Endothelial cell of umbilical vein (primary cell): ENCODE measurements around the gene TBC1D21. TPM values are rescaled to one million over a fixed set of nuclear protein-coding genes. Genes with fewer than 3 reads are reported as not detected.

Experiments used
- BruUV-seq: library from RNA; stranded (reverse); fragments of 400-500 nt; replicated peaks from 2 replicates; lab custom pipeline; 2021; lab: Mats Ljungman, UMichigan
- CTCF ChIA-PET: fragments of 300-600, 350-600 bp; sonication (Branson Sonifier 250); formaldehyde crosslinking; loops from one replicate; lab custom pipeline; 2021; ENCODE audit warnings: antibody characterized with exemption, inconsistent platforms; lab: Charles Lee
- POLR2A ChIA-PET: fragments of 300-600, 350-600 bp; sonication (Branson Sonifier 250); formaldehyde crosslinking; loops from one replicate; lab custom pipeline; 2021; ENCODE audit warnings: antibody characterized with exemption, inconsistent platforms; lab: Charles Lee
- DNase-seq: peaks from one replicate; pipeline ENCODE4 v3.0.0-alpha.2; 2011; ENCODE audit warnings: low read depth, low spot score
- FAIRE-seq: peaks from 2 replicates; lab custom pipeline; 2011; peaks lifted over from hg19 to GRCh38; lab: Jason Lieb, UNC
- H2AFZ ChIP-seq: 2 replicates; pipeline ENCODE4 v1.6.0; 2012; ENCODE audit warnings: low read depth, low read length, control low read depth, inconsistent platforms
- H3K27ac ChIP-seq: 2 replicates; pipeline ENCODE4 v1.5.1; 2011; ENCODE audit warnings: low read depth, mild to moderate bottlenecking, control low read depth, low read length, moderate library complexity; ENCODE audit not compliant: insufficient read depth
- H3K27me3 ChIP-seq, 2 experiments: 2 replicates each; pipeline versions ENCODE4 v1.6.0 to v1.6.1; 2011; ENCODE audit warnings: low read length in 2 of 2, mixed read lengths in 1 of 2; ENCODE audit not compliant: control insufficient read depth in 2 of 2, insufficient read depth in 2 of 2
- H3K36me3 ChIP-seq, 2 experiments: 2 replicates in 1 of 2; 3 replicates in 1 of 2; pipeline ENCODE4 v1.5.1; 2011; ENCODE audit warnings: low read length in 2 of 2, mild to moderate bottlenecking in 1 of 2, moderate library complexity in 1 of 2; ENCODE audit not compliant: control insufficient read depth in 2 of 2, insufficient read depth in 2 of 2; ENCODE audit errors: extremely low read depth in 1 of 2
- H3K4me1 ChIP-seq: 3 replicates; pipeline ENCODE4 v1.5.1; 2011; ENCODE audit warnings: mild to moderate bottlenecking, low read length; ENCODE audit not compliant: control insufficient read depth, insufficient read depth; ENCODE audit errors: extremely low read depth
- H3K4me2 ChIP-seq: 2 replicates; pipeline ENCODE4 v1.6.1; 2011; ENCODE audit warnings: low read length, control low read depth, mixed read lengths; ENCODE audit not compliant: insufficient read depth
- H3K4me3 ChIP-seq, 3 experiments: fragments of 200-600 bp in 1 of 3; sonication (generic), shearing (Covaris generic) in 1 of 3; replicated peaks in 1 of 3; 2 replicates each; pipeline ENCODE4 v1.5.1; 2011 to 2016; ENCODE audit warnings: control low read depth in 3 of 3, low read length in 3 of 3, mild to moderate bottlenecking in 2 of 3, inconsistent platforms in 1 of 3, low read depth in 1 of 3, moderate library complexity in 1 of 3; ENCODE audit not compliant: insufficient read depth in 1 of 3
- H3K79me2 ChIP-seq: 2 replicates; pipeline ENCODE4 v1.6.0; 2012; ENCODE audit warnings: low read length, inconsistent platforms; ENCODE audit not compliant: control insufficient read depth, insufficient read depth
- H3K9ac ChIP-seq: replicated peaks from 2 replicates; pipeline ENCODE3; 2011; ENCODE audit warnings: low read length, control low read depth; ENCODE audit not compliant: insufficient read depth; ENCODE audit errors: extremely low read depth
- H3K9me1 ChIP-seq: replicated peaks from 3 replicates; pipeline ENCODE4 v1.6.0; 2011; ENCODE audit warnings: mild to moderate bottlenecking, low read length; ENCODE audit not compliant: control insufficient read depth, insufficient read depth; ENCODE audit errors: extremely low read depth
- H3K9me3 ChIP-seq: replicated peaks from 2 replicates; pipeline ENCODE4 v1.5.1; 2012; ENCODE audit warnings: low read length, inconsistent platforms; ENCODE audit not compliant: control insufficient read depth, insufficient read depth
- H4K20me1 ChIP-seq: replicated peaks from 2 replicates; pipeline ENCODE3; 2011; ENCODE audit warnings: mild to moderate bottlenecking, low read length; ENCODE audit not compliant: control insufficient read depth, insufficient read depth; ENCODE audit errors: extremely low read depth
- EZH2 ChIP-seq: IDR thresholded peaks from 2 replicates; pipeline ENCODE4 v1.6.1; 2012; ENCODE audit warnings: borderline replicate concordance, low read depth, mild to moderate bottlenecking, moderate library complexity, low read length, inconsistent platforms; ENCODE audit not compliant: severe bottlenecking
- FOS ChIP-seq: IDR thresholded peaks from 2 replicates; pipeline ENCODE4 v1.6.1; 2011; ENCODE audit warnings: mild to moderate bottlenecking, low read length, moderate library complexity, borderline replicate concordance; ENCODE audit not compliant: insufficient read depth
- GATA2 ChIP-seq: IDR thresholded peaks from 2 replicates; pipeline ENCODE4 v1.7.0; 2011; ENCODE audit warnings: low read depth, mild to moderate bottlenecking, moderate library complexity, mixed read lengths, low read length; ENCODE audit not compliant: insufficient read length, insufficient read depth
- JUN ChIP-seq: IDR thresholded peaks from 2 replicates; pipeline ENCODE4 v1.6.1; 2011; ENCODE audit warnings: borderline replicate concordance, low read depth; ENCODE audit not compliant: insufficient read length, insufficient read depth
- MYC ChIP-seq: IDR thresholded peaks from one replicate; pipeline ENCODE4 v1.6.1; 2011; ENCODE audit warnings: mild to moderate bottlenecking, low read depth, low read length
- POLR2A ChIP-seq: IDR thresholded peaks from 2 replicates; pipeline ENCODE4 v1.6.1; 2012; ENCODE audit warnings: low read depth, mild to moderate bottlenecking, control low read depth, low read length
- POLR2AphosphoS5 ChIP-seq: IDR thresholded peaks from 2 replicates; pipeline ENCODE4 v1.6.1; 2012; ENCODE audit warnings: low read depth, mild to moderate bottlenecking, control low read depth, low read length, moderate library complexity; ENCODE audit not compliant: insufficient read depth
- dilution Hi-C: fragments of 300-500 bp; cut with MboI; formaldehyde crosslinking; loops from one replicate; pipeline ENCODE4 v1.15.0; 2019; ENCODE audit warnings: low sequenced_read_pairs; ENCODE audit not compliant: extremely low pct_ligation_motif_present
- intact Hi-C: fragments of 100-400 bp; cut with micrococcal nuclease; formaldehyde crosslinking; loops from one replicate; pipeline ENCODE4 v1.10.0; 2022
- polyA plus RNA-seq, 4 experiments: library from polyadenylated mRNA; depleted of rRNA in 3 of 4; stranded (reverse) in 3 of 4; unstranded in 1 of 4; fragments of >200 nt; gene quantifications; 2 replicates each; pipeline versions ENCODE4 v1.2.1 to v1.2.3, GENCODE V29; 2011 to 2012; ENCODE audit warnings: missing spikeins in 1 of 4
- total RNA-seq: library from RNA; stranded (reverse); gene quantifications from 2 replicates; pipeline ENCODE4 v1.2.3, GENCODE V29; 2021
- TF ChIP-seq, protein P1 (sequence below): IDR thresholded peaks from 2 replicates; pipeline ENCODE4 v1.6.1; 2011; ENCODE audit not compliant: insufficient read depth, insufficient read length
- TF ChIP-seq, protein P2 (sequence below), 2 donors: IDR thresholded peaks; 1 replicate in 1 of 2; 2 replicates in 1 of 2; pipeline ENCODE4 v1.5.1; 2011; ENCODE audit warnings: low read length in 2 of 2, mild to moderate bottlenecking in 2 of 2, moderate library complexity in 2 of 2, control low read depth in 1 of 2, inconsistent platforms in 1 of 2, low read depth in 1 of 2; ENCODE audit not compliant: insufficient read depth in 1 of 2; ENCODE audit errors: extremely low read depth in 1 of 2

TBC1D21 gene
- total and polyA plus RNA-seq, 2 donors (not counting 3 experiments of a cell fraction or from before 2014, with no cell fraction given) = not detected

DNA sequence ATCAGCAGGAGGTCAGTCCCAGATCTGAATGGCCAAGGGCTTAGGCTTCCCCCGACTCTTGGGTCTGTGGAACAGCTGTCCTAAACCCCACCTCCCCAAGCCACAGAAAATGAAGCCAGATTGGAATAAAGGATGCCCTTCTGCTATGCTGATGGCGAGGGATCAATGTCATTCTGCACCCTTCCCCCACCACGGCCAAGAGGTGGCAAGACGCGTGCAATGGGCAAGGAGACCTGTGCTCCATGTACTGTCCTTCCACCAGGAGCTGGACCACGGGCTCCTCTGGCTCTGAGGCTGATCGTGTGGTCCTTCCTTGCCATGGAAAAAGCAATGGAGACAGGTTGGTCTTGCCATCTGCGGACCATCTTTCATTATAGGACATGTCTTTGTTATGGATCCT is 32.6 kb upstream of the TBC1D21 start:
- Histone ChIP-seq H2AFZ (no peak overlapping the region), H3K4me2 (no peak overlapping the region), H3K27me3 (peaks cover 0 to 7% of the 10 kb centered on the region in 2 experiments), H3K79me2 (no peaks in the 10 kb centered on the region), H3K27ac (no peak overlapping the region), H3K36me3 (no peaks in the 10 kb centered on the region), H4K20me1 (no peaks in the 10 kb centered on the region), H3K9me3 (no peaks in the 10 kb centered on the region), H3K4me3 (no peak overlapping the region), H3K9ac (no peak overlapping the region), H3K4me1 (no peaks in the 10 kb centered on the region), H3K9me1 (no peaks in the 10 kb centered on the region)
- ChIA-PET CTCF (no interaction called here), POLR2A (no interaction called here)
- no peak for DNase-seq
- dilution Hi-C loops = no loop called here
- BruUV-seq = no TSS peak
- no peak for TF ChIP-seq JUN
- TF ChIP-seq, protein P1, sequence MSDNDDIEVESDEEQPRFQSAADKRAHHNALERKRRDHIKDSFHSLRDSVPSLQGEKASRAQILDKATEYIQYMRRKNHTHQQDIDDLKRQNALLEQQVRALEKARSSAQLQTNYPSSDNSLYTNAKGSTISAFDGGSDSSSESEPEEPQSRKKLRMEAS = no peak
- no peak for TF ChIP-seq POLR2AphosphoS5
- no peak for TF ChIP-seq MYC
- TF ChIP-seq POLR2A = no peak
- TF ChIP-seq, protein P2, sequence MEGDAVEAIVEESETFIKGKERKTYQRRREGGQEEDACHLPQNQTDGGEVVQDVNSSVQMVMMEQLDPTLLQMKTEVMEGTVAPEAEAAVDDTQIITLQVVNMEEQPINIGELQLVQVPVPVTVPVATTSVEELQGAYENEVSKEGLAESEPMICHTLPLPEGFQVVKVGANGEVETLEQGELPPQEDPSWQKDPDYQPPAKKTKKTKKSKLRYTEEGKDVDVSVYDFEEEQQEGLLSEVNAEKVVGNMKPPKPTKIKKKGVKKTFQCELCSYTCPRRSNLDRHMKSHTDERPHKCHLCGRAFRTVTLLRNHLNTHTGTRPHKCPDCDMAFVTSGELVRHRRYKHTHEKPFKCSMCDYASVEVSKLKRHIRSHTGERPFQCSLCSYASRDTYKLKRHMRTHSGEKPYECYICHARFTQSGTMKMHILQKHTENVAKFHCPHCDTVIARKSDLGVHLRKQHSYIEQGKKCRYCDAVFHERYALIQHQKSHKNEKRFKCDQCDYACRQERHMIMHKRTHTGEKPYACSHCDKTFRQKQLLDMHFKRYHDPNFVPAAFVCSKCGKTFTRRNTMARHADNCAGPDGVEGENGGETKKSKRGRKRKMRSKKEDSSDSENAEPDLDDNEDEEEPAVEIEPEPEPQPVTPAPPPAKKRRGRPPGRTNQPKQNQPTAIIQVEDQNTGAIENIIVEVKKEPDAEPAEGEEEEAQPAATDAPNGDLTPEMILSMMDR (IDR thresholded peaks at IDR 0.05; ENCODE audit: extremely low read depth in 1 of 2, insufficient read depth in 1 of 2, low read depth in 1 of 2, low read length in 2 of 2) = no peak
- TF ChIP-seq FOS = no peak
- no peak for TF ChIP-seq EZH2
- TF ChIP-seq GATA2 = no peak
- no peak for FAIRE-seq
- intact Hi-C loops = no loop called here
